ENCODE data around the gene PRDM1. TPM values are rescaled to one million over a fixed set of nuclear protein-coding genes. Genes with fewer than 3 reads are reported as not detected.
A peak's percentile ranks its signal among the peaks of the same experiment; 100 is the strongest.

The PRDM1 gene
- polyA plus RNA-seq, 3 donors: 2.1 to 3.1 (median 2.8) TPM

DNA sequence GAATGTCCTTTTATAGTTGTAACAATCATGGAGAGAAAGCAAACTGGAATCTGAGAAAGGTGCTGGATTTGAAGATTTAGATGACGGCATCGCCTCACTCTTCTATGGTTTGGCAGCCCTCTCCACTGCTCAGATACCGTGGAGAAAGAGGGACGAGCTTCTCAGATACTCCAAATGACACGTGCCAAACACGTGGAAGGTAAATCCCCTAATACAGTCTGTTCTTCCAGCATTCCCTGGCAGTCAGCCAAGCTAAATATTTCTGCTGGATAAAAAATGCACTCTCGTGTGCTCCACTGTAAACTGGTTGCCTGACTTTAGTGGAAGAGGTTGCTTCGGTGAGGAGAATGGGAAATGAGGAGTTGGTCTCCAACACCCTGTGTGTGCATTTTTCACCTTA, 16.7 kb upstream of the PRDM1 start:
- DNase-seq: peak; percentile 78

GRCh38 chr6:106070636-106071035, 15.5 kb upstream of the PRDM1 start:
- no peak for DNase-seq

- DNase-seq: no peak
Observed at GRCh38 chr6:106072501-106073090, 13.5 kb upstream of the PRDM1 start.

GRCh38 chr6:106074146-106074545, 12.0 kb upstream of the PRDM1 start:
- DNase-seq: no peak

- DNase-seq: no peak
Observed at GRCh38 chr6:106076139-106076538, 10.0 kb upstream of the PRDM1 start.

DNA sequence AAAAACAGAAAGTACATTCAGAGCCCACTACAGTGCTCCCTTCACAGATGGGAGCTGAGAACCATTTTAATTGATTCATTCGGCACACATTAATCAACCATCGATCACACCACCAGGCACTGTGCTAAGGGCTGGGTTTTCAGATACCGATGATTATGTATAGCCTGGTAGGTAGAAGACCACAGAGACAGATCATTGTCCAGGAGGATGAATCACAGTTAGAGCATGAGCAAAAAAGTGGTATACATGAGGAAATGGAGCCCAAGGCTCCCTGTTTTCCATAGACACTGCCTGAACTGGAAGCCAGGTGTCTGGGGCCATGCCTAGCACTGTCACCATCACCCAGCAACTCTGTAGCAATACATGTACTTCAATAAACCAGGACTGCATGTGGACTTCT, 9.0 kb upstream of the PRDM1 start:
- DNase-seq: no peak

GRCh38 chr6:106077881-106078280, 8.3 kb upstream of the PRDM1 start:
- DNase-seq: no peak

DNA sequence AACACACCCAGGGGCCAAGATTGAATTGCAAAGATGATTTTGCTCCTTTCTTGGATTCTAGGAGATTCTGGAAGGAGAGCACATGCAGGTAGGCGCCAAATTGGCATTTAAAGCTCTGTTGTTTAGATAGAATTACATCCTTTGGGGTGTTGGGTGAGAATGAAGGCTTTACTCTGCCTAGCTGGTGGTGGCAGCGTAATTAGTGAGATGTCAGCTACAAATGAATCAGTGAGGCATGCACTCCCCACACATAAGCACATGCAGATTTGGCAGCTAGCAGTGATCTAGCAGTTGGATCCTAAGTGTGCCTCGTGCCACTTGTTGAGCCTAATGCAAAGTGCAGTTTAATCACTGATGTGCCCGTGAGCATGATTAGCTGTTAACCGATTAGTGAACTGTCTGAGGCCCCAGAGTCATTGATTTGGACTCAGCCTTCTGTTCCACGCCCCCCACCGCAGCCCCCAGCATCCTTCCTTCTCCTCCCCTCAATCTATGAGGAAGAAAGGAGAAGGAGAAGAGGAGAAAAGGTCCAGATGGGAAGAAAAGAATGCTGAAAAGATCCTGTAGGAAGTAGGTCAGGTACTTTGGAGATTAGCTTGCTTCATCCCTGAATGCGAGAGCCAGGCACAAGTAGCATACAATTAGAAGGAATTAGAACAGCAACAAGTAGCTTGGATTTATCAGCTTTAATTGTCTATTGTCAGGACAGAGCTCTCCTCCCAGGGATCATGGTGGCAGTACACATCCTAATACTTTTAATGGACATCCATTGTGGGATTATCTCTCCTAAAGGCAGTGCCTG, 6.0 kb upstream of the PRDM1 start:
- DNase-seq: no peak

GRCh38 chr6:106080763-106081095, 5.4 kb upstream of the PRDM1 start:
- DNase-seq: no peak

DNA sequence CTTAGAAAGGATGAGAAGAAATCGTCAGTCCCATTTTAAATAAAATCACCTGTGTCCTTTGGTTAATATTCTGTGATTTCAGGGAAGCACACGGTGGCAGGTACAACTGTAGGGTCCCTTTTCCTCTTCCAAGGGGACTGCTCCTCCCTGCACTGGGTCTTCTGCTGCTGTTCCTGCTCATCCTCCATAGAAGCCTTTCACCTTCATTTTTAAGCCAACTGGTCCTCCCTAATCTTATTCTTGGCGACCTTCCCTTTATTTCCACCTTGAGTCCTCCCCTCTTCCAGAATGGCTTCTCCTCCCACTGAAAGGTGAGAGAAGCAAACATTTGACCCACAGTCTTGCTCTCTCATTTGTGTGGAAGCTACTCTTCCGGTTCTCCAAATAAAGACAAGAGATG, 4.4 kb upstream of the PRDM1 start:
- DNase-seq: no peak

DNA sequence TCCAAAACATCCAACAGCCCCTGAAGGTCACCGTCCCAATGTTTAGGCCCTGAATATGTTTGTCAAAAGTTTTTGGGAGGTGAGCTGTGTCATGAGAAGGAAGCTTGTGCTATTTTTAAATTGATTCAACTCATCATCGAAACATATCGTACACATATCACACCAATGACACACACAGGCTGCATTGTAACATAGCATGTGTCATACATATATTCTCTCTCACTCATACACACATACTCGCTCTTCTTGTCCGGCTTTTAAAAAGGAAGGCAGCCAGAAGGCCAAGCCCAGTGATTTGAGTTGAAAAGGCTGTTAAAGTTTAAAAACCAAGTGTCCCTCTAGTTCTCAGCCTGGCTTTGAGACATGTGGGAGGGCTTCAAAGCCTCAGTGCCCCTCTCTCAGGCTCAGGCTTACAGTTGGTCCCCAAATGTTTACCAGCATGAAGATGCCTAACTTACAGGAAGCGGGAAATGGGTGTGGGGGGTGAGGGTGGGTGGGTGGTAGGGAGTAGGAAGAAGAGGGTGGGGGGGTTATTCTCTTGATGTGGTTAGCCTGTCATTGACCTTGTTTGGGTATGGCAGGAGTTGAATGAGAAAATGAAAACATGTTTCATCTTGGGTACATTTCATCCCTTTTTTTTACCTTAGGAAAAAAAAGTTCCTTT, 3.3 kb upstream of the PRDM1 start:
- no peak for DNase-seq

DNA sequence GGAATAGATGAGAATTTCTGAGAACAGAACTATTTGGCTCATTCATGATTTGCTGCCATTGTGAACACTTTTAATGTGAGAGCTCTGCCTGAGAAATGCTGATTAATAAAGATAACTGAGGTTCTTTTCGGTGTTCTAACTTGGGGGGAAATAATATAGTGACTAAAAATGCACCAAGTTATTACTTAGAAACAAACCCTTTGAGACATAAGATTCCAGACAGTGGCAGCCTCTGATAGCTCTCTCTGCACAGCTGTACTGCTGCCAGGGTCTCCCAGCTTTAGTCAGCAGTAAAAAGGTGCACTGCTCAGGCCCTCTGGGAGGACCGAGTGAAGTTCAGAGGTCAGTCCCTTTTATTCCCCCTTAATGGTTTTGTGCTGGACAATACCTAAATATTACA, 2.5 kb upstream of the PRDM1 start:
- no peak for DNase-seq

- peak; percentile 42 for DNase-seq
Observed at GRCh38 chr6:106084106-106084988, 1.8 kb upstream of the PRDM1 start.

- no peak for DNase-seq
Observed at GRCh38 chr6:106084989-106085691, 996 bp upstream of the PRDM1 start.

GRCh38 chr6:106085692-106085983, 498 bp upstream of the PRDM1 start:
- no peak for DNase-seq

- DNase-seq: no peak
Observed at GRCh38 chr6:106086814-106087175, 659 bp downstream of the PRDM1 start.

DNA sequence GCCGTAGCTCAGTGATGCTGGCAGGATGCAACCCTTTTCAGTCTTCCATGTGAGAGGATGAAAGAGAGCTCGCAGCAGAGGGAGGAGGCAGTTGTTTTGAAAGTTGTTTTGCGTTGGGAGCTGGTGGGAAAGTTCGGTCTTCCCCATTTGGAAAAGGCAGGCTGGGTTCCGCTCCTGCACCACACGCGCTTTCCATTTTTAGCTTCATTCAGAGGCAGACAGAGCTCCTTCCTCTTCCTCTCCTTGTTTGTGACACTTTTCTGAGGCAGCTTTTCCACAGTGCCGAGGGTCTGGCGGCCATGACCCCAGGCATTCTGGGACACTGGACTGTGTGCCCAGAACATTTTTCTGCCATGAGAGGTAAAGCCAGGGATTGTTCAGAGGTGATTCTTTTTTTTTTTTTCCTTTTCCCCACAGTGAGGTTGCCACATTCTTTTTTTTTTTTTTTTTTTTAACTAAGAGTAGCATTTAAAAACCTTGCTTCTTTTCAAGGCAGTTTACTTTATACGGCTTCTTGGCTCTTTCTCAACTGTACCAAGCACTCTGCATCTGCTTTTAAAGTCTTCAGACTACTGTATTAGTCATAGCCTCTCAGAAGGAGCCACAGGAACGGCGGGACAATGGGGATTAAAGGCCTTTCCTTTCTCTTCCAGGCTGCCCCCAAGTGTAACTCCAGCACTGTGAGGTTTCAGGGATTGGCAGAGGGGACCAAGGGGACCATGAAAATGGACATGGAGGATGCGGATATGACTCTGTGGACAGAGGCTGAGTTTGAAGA, 1.6 kb downstream of the PRDM1 start:
- no peak for DNase-seq

- no peak for DNase-seq
Observed at GRCh38 chr6:106090001-106090400, 3.9 kb downstream of the PRDM1 start.

DNA sequence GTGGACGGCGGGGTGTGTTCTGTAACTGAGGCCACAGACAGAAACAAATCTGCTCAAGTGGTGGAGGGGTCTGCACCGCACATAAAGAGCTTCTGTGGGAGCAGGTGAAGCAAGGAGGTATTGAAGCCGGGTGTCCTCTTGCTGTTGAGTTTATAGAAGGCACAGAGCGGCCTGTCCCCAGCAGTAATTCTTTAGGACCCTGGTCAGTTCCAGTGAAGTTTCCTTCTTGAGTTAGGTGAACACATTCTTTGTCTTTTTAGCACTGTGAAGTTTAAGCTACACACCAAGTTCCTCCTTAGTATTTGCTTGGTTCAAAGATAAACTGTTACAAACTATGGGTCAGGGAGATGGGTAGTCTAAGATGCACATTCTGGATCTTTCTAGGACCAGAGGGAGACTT, 6.1 kb downstream of the PRDM1 start:
- DNase-seq: no peak

- no peak for DNase-seq
Observed at GRCh38 chr6:106094261-106094963, 8.3 kb downstream of the PRDM1 start.

DNA sequence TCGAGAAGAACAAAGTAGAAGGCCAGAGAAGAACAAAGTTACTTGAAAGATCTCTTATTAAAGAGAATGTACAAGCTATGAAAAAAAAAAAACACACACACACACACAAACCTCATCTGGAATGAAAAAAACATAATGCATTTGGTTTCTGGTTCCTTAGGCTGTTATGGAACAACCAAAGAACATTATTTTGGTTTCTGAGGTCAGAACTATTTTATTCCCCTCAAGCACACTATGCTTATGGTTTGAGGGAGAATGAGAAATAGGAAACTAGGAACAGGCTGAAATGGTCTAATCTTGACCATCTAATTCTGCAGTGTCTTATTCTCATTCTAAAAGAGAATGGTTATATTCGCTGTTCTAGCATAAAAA, 8.8 kb downstream of the PRDM1 start:
- DNase-seq: no peak
